H9 (cell line): ENCODE results near the gene AFAP1. TPM values are rescaled to one million over a fixed set of nuclear protein-coding genes. Genes with fewer than 3 reads are reported as not detected.
A peak's percentile ranks its signal among the peaks of the same experiment; 100 is the strongest.

ENCODE experiments used
- DNase-seq: peaks from one replicate; pipeline ENCODE4 v3.0.0-alpha.2; 2017
- H2AFZ ChIP-seq: one replicate; pipeline ENCODE4 v1.6.1; 2013; ENCODE audit warnings: mild to moderate bottlenecking, low read length, control low read depth, moderate library complexity
- H2AK5ac ChIP-seq: 2 replicates; pipeline ENCODE4 v1.6.1; 2013; ENCODE audit warnings: low read length, control low read depth, mixed read lengths; ENCODE audit not compliant: insufficient read length
- H2BK120ac ChIP-seq: one replicate; pipeline ENCODE4 v1.6.1; 2013; ENCODE audit warnings: low read depth, mild to moderate bottlenecking, low read length, control low read depth, inconsistent platforms; ENCODE audit not compliant: poor library complexity, severe bottlenecking
- H2BK12ac ChIP-seq: 2 replicates; pipeline ENCODE4 v1.6.1; 2013; ENCODE audit warnings: low read length, control low read depth, mixed read lengths, low read depth; ENCODE audit not compliant: insufficient read length
- H2BK15ac ChIP-seq: 2 replicates; pipeline ENCODE4 v1.6.1; 2013; ENCODE audit warnings: low read depth, low read length, control low read depth
- H2BK20ac ChIP-seq: one replicate; pipeline ENCODE4 v1.6.1; 2013; ENCODE audit warnings: low read depth, mild to moderate bottlenecking, low read length, control low read depth, inconsistent platforms; ENCODE audit not compliant: poor library complexity, severe bottlenecking
- H2BK5ac ChIP-seq: 2 replicates; pipeline ENCODE4 v1.6.1; 2013; ENCODE audit warnings: low read length, control low read depth, mixed read lengths; ENCODE audit not compliant: insufficient read length
- H3K14ac ChIP-seq: 2 replicates; pipeline ENCODE4 v1.6.1; 2013; ENCODE audit warnings: low read length, control low read depth; ENCODE audit not compliant: insufficient read depth
- H3K18ac ChIP-seq: 2 replicates; pipeline ENCODE4 v1.6.1; 2013; ENCODE audit warnings: low read depth, mild to moderate bottlenecking, mixed read lengths, low read length, control low read depth; ENCODE audit not compliant: insufficient read length
- H3K23ac ChIP-seq: 2 replicates; pipeline ENCODE4 v1.6.1; 2013; ENCODE audit warnings: low read length, control low read depth, mixed read lengths, low read depth; ENCODE audit not compliant: insufficient read length
- H3K23me2 ChIP-seq: 2 replicates; pipeline ENCODE4 v1.6.1; 2013; ENCODE audit warnings: low read depth, mild to moderate bottlenecking, mixed read lengths, low read length, control low read depth; ENCODE audit not compliant: insufficient read length, poor library complexity, severe bottlenecking
- H3K27ac ChIP-seq: 2 replicates; pipeline ENCODE4 v1.5.1; 2013; ENCODE audit warnings: low read length, control low read depth, mixed read lengths, low read depth; ENCODE audit not compliant: insufficient read length
- H3K27me3 ChIP-seq: 2 replicates; pipeline ENCODE4 v1.6.1; 2013; ENCODE audit warnings: low read length, control low read depth, inconsistent platforms; ENCODE audit not compliant: insufficient read depth
- H3K4ac ChIP-seq: 2 replicates; pipeline ENCODE4 v1.6.1; 2013; ENCODE audit warnings: low read depth, mild to moderate bottlenecking, control low read depth, inconsistent platforms, low read length, moderate library complexity
- H3K4me1 ChIP-seq: 2 replicates; pipeline ENCODE4 v1.6.1; 2013; ENCODE audit warnings: low read length, control low read depth, inconsistent platforms; ENCODE audit not compliant: insufficient read depth
- H3K4me2 ChIP-seq: 2 replicates; pipeline ENCODE4 v1.6.1; 2013; ENCODE audit warnings: low read length, control low read depth, mixed read lengths; ENCODE audit not compliant: insufficient read length, insufficient read depth
- H3K56ac ChIP-seq: 2 replicates; pipeline ENCODE4 v1.6.1; 2013; ENCODE audit warnings: low read depth, mild to moderate bottlenecking, mixed read lengths, low read length, control low read depth; ENCODE audit not compliant: insufficient read length
- H3K79me1 ChIP-seq: 2 replicates; pipeline ENCODE4 v1.6.1; 2013; ENCODE audit warnings: low read depth, mild to moderate bottlenecking, moderate library complexity, low read length, control low read depth, inconsistent platforms; ENCODE audit not compliant: insufficient read depth, poor library complexity, severe bottlenecking
- H3K79me2 ChIP-seq: 2 replicates; pipeline ENCODE4 v1.6.1; 2013; ENCODE audit warnings: low read length, control low read depth, inconsistent platforms; ENCODE audit not compliant: insufficient read depth
- H3K9ac ChIP-seq: 2 replicates; pipeline ENCODE4 v1.6.1; 2013; ENCODE audit warnings: low read length, control low read depth, mixed read lengths; ENCODE audit not compliant: insufficient read length; ENCODE audit errors: extremely low read depth
- H3K9me3 ChIP-seq: one replicate; pipeline ENCODE4 v1.6.1; 2013; ENCODE audit warnings: low read depth, low read length, inconsistent platforms; ENCODE audit not compliant: control insufficient read depth
- H3T11ph ChIP-seq: one replicate; pipeline ENCODE4 v1.6.1; 2013; ENCODE audit warnings: mild to moderate bottlenecking, low read length, control low read depth, inconsistent platforms
- H4K20me1 ChIP-seq: one replicate; pipeline ENCODE4 v1.6.1; 2013; ENCODE audit not compliant: control insufficient read depth, insufficient read length, insufficient read depth
- H4K5ac ChIP-seq: 2 replicates; pipeline ENCODE4 v1.6.1; 2013; ENCODE audit warnings: low read depth, mild to moderate bottlenecking, mixed read lengths, low read length, control low read depth; ENCODE audit not compliant: insufficient read length
- H4K8ac ChIP-seq: replicated peaks from 2 replicates; pipeline ENCODE4 v1.6.1; 2013; ENCODE audit warnings: low read length, control low read depth, mixed read lengths, low read depth; ENCODE audit not compliant: insufficient read length
- H4K91ac ChIP-seq: 2 replicates; pipeline ENCODE4 v1.6.1; 2013; ENCODE audit warnings: low read depth, mild to moderate bottlenecking, moderate library complexity, mixed read lengths, low read length, control low read depth; ENCODE audit not compliant: insufficient read length
- H3K27ac Mint-ChIP-seq, 3 experiments: 2 replicates in 2 of 3; 3 replicates in 1 of 3; pipeline ENCODE4 v1.8.0; 2020 to 2021; ENCODE audit warnings: mixed read lengths in 3 of 3, mild to moderate bottlenecking in 1 of 3, moderate library complexity in 1 of 3
- H3K27me3 Mint-ChIP-seq: 2 replicates; pipeline ENCODE4 v1.8.0; 2021; ENCODE audit warnings: low read depth, mild to moderate bottlenecking, moderate library complexity, mixed read lengths
- H3K36me3 Mint-ChIP-seq, 3 experiments: 2 replicates in 2 of 3; 3 replicates in 1 of 3; pipeline ENCODE4 v1.8.0; 2020 to 2021; ENCODE audit warnings: low read depth in 3 of 3, mixed read lengths in 3 of 3; ENCODE audit not compliant: insufficient read depth in 1 of 3
- H3K4me1 Mint-ChIP-seq, 2 experiments: 2 replicates each; pipeline ENCODE4 v1.8.0; 2020; ENCODE audit warnings: mixed read lengths in 2 of 2
- H3K4me3 Mint-ChIP-seq, 2 experiments: 2 replicates in 1 of 2; 3 replicates in 1 of 2; pipeline ENCODE4 v1.8.0; 2020 to 2021; ENCODE audit warnings: mild to moderate bottlenecking in 2 of 2, mixed read lengths in 2 of 2, moderate library complexity in 1 of 2
- H3K9me3 Mint-ChIP-seq, 2 experiments: 2 replicates in 1 of 2; 3 replicates in 1 of 2; pipeline ENCODE4 v1.8.0; 2020; ENCODE audit warnings: mild to moderate bottlenecking in 2 of 2, mixed read lengths in 2 of 2, moderate library complexity in 1 of 2
- CTCF ChIP-seq: fragments of 200-600 bp; sonication (generic); conservative IDR thresholded peaks from 3 replicates; pipeline ENCODE4 v1.8.0; 2021; ENCODE audit warnings: antibody characterized with exemption, mild to moderate bottlenecking
- WGBS: extraction: QIAGEN DNeasy Blood & Tissue Kit; methylation state at CpG from one replicate; pipeline ENCODE4 v1.1.7; 2013; ENCODE audit warnings: missing lambda C conversion rate, low lambda C conversion rate, mixed read lengths; ENCODE audit not compliant: insufficient read length; ENCODE audit errors: extremely low coverage; 5-methylcytosine and 5-hydroxymethylcytosine counted together
- total RNA-seq: library from RNA; stranded (reverse); gene quantifications from 2 replicates; pipeline ENCODE4 v1.2.1, GENCODE V29; 2021

The AFAP1 gene
- total RNA-seq, 1 experiment from 2014 or later = 6.5 TPM

- no peak overlapping the region for H4K5ac ChIP-seq
- no peak for TF ChIP-seq CTCF
- Mint-ChIP-seq H3K27ac (peak overlapping the region in 1 of 3 experiments; percentile 80; a peak in 2 of 7 replicates), H3K4me1 (peaks cover 53 to 64% of the 10 kb centered on the region in 2 experiments), H3K4me3 (no peak overlapping the region; a peak in 1 of 5 replicates), H3K27me3 (no peaks in the 10 kb centered on the region; the same call in 1 of the 2 replicates), H3K9me3 (no peaks in the 10 kb centered on the region; a peak in 2 of 5 replicates), H3K36me3 (no peaks in the 10 kb centered on the region)
- H2BK15ac ChIP-seq = no peak overlapping the region
- no peak overlapping the region for H2BK120ac ChIP-seq
- no peak overlapping the region for H3K4me2 ChIP-seq
- H2BK20ac ChIP-seq = no peak overlapping the region
- no peak overlapping the region for H3K23ac ChIP-seq
- no peak for DNase-seq
- no peaks in the 10 kb centered on the region; the same call in 1 of the 2 replicates for H3K79me2 ChIP-seq
- no peak overlapping the region; the same call in 1 of the 2 replicates for H3K4ac ChIP-seq
- peaks cover 9% of the 10 kb centered on the region; the same call in 1 of the 2 replicates for H3K4me1 ChIP-seq
- no peak overlapping the region for H3K9ac ChIP-seq
- H3K18ac ChIP-seq = no peak overlapping the region
- no peak overlapping the region for H3K56ac ChIP-seq
- H3K14ac ChIP-seq = 0 out of 2 replicates have a peak overlapping the region, but pooled peaks have one; percentile 16
- no peak overlapping the region for H3T11ph ChIP-seq
- no peak overlapping the region for H3K27ac ChIP-seq
- H3K27me3 ChIP-seq = no peaks in the 10 kb centered on the region
- H4K8ac ChIP-seq = no peak overlapping the region
- H3K9me3 ChIP-seq = no peaks in the 10 kb centered on the region
- no peak overlapping the region for H2AK5ac ChIP-seq
- no peaks in the 10 kb centered on the region for H4K20me1 ChIP-seq
- no peak overlapping the region for H2BK5ac ChIP-seq
- H2BK12ac ChIP-seq = no peak overlapping the region
- H4K91ac ChIP-seq = no peak overlapping the region
- H3K23me2 ChIP-seq = no peaks in the 10 kb centered on the region
- WGBS = no CpG with 5 or more reads among the region's 12 CpGs
- no peak overlapping the region for H2AFZ ChIP-seq
- peaks cover 2% of the 10 kb centered on the region for H3K79me1 ChIP-seq
These were observed 45.5 kb downstream of the AFAP1 start for GRCh38 chr4:7894098-7894676.
